CD4-positive, alpha-beta T cell treated with Interferon gamma for 1 hour (primary cell): Measurements from ENCODE around the gene DAPK1.

Source experiments
- DNase-seq: peaks from one replicate; pipeline ENCODE4 v3.0.0-alpha.2; 2020

DAPK1 gene

GRCh38 chr9:87497604-87498045, at the start of gene DAPK1:
DAPK1 (plus strand) TSS chr9:87497867; CDS start chr9:87499078, 1,211 bp downstream.
- peak; percentile 26 for DNase-seq

GRCh38 chr9:87451149-87451548, 46.5 kb upstream of the DAPK1 start:
- no peak for DNase-seq

GRCh38 chr9:87455407-87455806, 42.3 kb upstream of the DAPK1 start:
- DNase-seq: no peak

- no peak for DNase-seq
Measured at GRCh38 chr9:87461256-87461655, 36.4 kb upstream of the DAPK1 start.

GRCh38 chr9:87464110-87464991, 33.3 kb upstream of the DAPK1 start:
- no peak for DNase-seq

GRCh38 chr9:87464992-87465378, 32.7 kb upstream of the DAPK1 start:
- no peak for DNase-seq

GRCh38 chr9:87465816-87466215, 31.9 kb upstream of the DAPK1 start:
- no peak for DNase-seq

- no peak for DNase-seq
Measured at GRCh38 chr9:87467187-87467586, 30.5 kb upstream of the DAPK1 start.

- no peak for DNase-seq
Measured at GRCh38 chr9:87469793-87470465, 27.7 kb upstream of the DAPK1 start.

GRCh38 chr9:87471746-87472145, 25.9 kb upstream of the DAPK1 start:
- DNase-seq: no peak

- no peak for DNase-seq
Measured at GRCh38 chr9:87475463-87475862, 22.2 kb upstream of the DAPK1 start.

- DNase-seq: no peak
Measured at GRCh38 chr9:87478226-87478992, 19.3 kb upstream of the DAPK1 start.

GRCh38 chr9:87479801-87480201, 17.9 kb upstream of the DAPK1 start:
- DNase-seq: peak; percentile 68

- no peak for DNase-seq
Measured at GRCh38 chr9:87481890-87482855, 15.5 kb upstream of the DAPK1 start.

GRCh38 chr9:87490225-87490624, 7.4 kb upstream of the DAPK1 start:
- no peak for DNase-seq

- no peak for DNase-seq
Measured at GRCh38 chr9:87490907-87491306, 6.8 kb upstream of the DAPK1 start.

GRCh38 chr9:87491523-87491922, 6.1 kb upstream of the DAPK1 start:
- DNase-seq: no peak

GRCh38 chr9:87492642-87493041, 5.0 kb upstream of the DAPK1 start:
- DNase-seq: no peak

GRCh38 chr9:87494970-87495471, 2.6 kb upstream of the DAPK1 start:
- DNase-seq: no peak

GRCh38 chr9:87497080-87497603, 525 bp upstream of the DAPK1 start:
- no peak for DNase-seq

- no peak for DNase-seq
Measured at GRCh38 chr9:87498046-87498810, 561 bp downstream of the DAPK1 start.
